ENCODE results near the gene PLIN3.
"Not testable (repeated sequence)": the region's sequence is repeated elsewhere in the genome, so short reads cannot be mapped to it uniquely, and the experiment has no call there.

PLIN3 gene

DNA sequence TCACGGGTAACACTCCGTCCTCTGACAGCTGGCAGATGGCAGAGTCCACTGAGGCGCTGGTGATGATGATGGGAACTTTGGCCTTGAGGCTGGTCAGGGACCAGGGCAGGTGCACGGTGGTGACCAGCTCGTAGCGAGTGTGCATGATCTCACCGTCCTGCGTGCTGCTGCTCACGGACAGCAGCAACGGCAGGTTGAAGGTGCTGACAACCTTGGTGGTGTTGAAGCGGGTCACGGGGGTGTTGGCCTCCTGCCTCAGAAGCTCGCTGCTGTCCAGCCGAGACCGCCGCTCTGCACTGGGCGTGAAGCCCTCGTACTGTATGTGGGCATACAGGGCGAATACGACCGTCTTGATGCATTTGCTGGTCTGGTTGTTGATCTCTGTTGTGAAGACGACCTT lies 23.6 kb upstream of the PLIN3 start:
- no peak for DNase-seq

- DNase-seq, result no peak
These were observed 21.8 kb upstream of the PLIN3 start for GRCh38 chr19:4889034-4889815.

DNA sequence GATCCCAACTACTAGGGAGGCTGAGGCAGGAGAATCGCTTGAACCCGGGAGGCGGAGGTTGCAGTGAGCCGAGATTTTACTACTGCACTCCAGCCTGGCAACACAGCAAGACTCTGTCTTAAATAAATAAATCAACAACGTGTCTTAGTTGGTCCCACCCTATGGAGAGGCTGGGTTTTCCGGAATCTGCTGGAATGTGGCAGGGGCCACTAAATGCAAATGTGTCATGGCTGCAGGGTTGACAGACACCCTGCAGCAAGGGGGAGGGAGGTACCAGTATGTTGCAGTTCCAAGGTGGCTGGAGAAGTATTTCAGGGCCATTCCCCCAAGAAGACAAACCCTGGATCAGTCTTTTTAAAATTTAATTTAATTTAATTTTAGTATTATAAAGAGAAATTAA lies 20.3 kb upstream of the PLIN3 start:
- DNase-seq, result not testable (repeated sequence)

DNA sequence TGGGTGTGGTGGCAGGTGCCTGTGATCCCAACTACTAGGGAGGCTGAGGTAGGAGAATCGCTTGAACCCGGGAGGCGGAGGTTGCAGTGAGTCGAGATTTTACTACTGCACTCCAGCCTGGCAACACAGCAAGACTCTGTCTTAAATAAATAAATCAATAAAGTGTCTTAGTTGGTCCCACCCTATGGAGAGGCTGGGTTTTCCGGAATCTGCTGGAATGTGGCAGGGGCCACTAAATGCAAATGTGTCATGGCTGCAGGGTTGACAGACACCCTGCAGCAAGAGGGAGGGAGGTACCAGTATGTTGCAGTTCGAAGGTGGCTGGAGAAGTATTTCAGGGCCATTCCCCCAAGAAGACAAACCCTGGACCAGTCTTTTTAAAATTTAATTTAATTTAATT lies 17.5 kb upstream of the PLIN3 start:
- DNase-seq, result not testable (repeated sequence)

DNA sequence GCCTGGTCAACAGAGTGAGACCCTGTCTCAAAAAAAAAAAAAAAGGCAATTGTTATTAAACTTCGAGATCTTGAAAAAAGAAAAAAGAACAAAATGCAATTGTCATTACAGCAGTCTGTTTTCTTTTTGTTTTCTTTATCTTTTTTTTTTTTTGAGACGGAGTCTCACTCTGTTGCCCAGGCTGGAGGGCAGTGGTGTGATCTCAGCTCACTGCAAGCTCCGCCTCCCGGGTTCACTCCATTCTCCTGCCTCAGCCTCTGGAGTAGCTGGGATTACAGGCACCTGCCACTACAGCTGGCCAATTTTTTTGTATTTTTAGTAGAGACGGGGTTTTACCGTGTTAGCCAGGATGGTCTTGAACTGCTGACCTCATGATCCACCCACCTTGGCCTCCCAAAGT lies 15.4 kb upstream of the PLIN3 start:
- not testable (repeated sequence) for DNase-seq

- DNase-seq, result no peak
These were observed 11.6 kb upstream of the PLIN3 start for GRCh38 chr19:4879041-4879440.

DNA sequence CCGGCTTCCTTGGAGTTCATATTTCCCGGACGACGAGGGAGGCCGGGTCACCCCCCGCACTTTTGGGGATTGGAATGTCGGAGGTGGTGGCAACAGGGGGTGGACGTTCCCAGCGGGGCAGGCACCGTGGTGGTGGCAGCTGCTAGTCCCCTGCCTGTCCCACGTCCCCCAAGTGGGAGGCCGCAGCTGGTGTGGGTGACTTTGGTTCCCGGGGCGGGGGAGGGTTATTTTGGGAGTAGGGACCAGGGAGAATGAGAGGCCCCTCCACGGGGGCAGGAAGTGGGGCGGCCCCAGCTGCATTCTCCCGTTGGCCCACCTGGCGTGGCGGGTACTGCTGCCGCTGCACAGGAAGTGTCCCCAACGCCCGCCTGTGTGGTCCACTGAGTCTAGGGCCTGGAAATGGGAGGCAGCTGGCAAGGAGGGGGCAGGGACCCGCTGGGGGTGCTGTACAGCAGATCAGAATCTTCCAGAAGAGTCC lies 11.1 kb upstream of the PLIN3 start:
- peak; percentile 73 for DNase-seq

DNA sequence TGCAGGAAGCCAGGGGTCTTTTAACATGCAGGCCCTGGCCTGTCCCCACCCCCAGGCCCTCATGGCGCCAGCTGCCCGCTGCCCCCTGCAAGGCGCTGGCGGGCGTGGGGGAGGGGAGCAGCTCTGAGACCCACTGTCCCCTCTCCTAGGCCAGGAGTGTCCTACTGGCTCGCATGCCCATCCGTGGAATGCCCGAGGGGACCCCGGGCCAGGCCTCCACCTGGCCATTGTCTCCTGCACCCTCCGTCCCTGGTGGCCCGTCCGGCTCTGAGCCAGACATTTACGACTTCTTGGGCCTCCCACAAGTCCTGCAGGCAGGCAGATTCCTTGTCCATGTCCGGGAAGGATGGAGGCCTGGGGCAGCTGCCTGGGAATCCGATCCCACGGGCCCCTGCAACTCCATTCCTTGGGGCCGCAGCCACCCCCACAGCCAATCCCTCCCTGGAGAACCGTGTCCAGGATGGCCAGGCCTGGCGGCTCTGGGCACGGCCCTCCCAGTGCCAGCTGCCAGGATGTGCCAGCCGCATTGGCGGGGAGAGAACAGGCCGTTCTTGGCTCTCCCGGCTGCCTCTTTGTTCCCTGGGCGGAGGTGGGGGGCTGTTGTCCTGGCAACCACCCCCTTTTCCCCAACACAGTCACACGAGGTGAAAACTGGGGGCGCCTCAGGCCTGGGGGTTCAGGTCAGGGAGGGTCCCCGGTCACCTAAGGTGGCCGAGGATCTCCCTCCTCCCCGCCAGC lies 10.5 kb upstream of the PLIN3 start:
- peak; percentile 59 for DNase-seq

DNA sequence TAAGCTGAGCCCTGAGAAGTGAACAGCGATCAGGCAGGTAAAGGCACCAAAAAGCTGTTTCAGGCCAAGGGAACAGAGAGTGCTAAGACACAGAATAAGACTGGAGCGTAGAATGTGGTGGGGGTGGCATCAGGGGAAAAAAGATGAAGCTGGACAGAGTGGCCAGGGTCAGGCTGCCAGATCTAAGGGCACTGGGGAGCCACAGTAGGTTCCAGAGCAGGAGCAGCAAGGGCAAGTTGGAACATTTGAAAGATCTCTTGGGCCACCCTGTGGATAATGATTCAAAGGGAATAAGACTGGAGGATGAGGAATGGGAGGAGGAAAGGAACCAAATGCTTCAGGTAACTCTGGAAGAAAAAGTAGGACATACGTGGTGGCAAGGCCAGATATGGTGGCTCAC lies 6.5 kb upstream of the PLIN3 start:
- DNase-seq, result no peak

GRCh38 chr19:4871711-4872110 lies 4.2 kb upstream of the PLIN3 start:
- DNase-seq, result no peak

- no peak for DNase-seq
These were observed 2.7 kb upstream of the PLIN3 start for GRCh38 chr19:4870025-4870700.

- DNase-seq, result no peak
These were observed 893 bp upstream of the PLIN3 start for GRCh38 chr19:4868286-4868834.

- peak; percentile 78 for DNase-seq
These were observed 657 bp downstream of the PLIN3 start for GRCh38 chr19:4866595-4867424.

GRCh38 chr19:4861147-4861546 lies 6.3 kb downstream of the PLIN3 start:
- DNase-seq, result no peak

DNA sequence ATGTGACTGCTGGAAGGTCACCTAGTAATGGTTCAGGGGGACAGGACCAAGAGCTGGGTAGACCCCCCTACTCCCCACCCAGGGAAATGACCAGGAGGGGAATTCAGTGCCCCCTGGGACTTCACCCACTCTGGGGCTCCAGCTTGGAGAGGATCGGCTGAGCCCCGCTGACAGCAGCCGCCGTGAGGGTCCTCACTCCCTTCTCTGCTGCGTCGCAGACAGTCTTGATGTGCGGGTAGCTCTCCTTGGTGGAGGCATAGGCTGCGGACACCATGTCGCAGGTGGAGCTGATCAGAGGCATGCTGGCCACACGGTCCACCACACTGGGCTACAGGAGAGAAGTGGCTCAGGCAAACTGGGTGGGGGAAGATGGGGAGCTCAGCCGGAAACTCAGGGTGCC lies 7.8 kb downstream of the PLIN3 start:
- no peak for DNase-seq

DNA sequence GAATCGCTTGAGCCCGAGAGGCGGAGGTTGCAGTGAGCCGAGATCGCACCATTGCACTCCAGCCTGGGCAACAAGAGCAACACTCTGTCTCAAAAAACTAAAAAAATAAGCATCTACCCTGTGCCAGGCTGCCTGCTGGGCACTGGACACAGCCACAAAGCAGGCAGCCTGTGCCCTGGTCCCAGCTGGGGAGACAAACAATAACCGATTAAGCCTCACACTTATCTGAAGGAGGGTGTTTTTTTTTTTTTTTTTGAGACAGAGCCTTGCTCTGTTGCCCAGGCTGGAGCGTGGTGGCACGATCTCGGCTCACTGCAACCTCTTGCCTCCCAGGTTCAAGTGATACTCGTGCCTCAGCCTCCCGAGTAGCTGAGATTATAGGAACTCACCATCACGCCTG lies 11.0 kb downstream of the PLIN3 start:
- DNase-seq, result not testable (repeated sequence)

- DNase-seq, result not testable (repeated sequence)
These were observed 14.0 kb downstream of the PLIN3 start for GRCh38 chr19:4853506-4853905.

DNA sequence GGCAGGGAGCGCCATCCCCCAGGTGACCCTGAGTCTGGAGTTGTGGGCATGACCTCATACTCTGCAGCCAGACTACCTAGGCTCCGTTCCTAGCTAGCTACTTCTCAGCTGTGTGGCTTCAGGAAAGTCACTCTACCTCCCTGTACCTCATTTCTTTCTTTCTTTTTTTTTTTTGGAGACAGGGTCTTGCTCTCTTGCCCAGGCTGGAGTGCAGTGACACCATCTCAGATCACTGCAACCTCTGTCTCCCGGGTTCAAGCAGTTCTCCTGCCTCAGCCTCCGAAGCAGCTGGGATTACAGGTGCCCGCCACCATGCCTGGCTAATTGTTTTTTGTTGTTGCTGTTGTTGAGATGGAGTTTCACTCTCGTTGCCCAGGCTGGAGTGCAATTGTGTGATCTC lies 15.0 kb downstream of the PLIN3 start:
- no peak for DNase-seq

DNA sequence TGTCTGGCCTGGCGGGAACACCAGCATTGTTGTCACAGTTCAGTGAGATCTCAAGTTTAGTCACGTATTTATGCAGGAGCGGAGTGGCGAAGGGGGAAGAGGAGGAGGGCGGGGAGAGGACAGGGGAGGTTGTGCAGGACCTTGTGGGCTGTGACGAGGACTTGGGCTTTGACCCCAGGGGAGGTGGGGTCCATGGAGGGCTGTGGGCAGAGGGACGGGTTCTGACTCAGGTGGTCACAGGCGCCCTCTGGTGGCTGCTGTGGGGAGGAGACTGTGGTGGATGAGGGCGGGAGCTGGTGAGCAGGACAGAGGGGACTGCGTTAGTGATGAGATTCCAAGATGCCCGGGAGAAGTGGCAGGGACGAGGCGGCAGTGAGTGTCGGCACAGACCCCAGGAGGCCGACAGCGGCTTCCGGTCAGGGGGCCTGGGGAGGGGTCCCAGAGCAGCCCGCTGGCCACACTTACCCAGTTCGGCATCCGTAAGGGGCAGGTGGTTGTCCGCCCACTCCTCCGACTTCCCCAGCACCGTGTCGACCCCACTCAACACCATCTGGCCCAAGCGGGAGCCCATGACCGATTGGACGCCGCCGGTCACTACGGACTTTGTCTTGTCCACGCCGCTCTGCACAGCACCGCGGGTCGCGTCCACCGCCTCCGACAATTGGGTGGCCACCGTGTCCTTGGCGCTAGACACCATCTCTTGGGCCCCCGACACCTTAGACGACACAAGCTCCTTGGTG lies 15.7 kb downstream of the PLIN3 start:
- DNase-seq, result peak; percentile 95

DNA sequence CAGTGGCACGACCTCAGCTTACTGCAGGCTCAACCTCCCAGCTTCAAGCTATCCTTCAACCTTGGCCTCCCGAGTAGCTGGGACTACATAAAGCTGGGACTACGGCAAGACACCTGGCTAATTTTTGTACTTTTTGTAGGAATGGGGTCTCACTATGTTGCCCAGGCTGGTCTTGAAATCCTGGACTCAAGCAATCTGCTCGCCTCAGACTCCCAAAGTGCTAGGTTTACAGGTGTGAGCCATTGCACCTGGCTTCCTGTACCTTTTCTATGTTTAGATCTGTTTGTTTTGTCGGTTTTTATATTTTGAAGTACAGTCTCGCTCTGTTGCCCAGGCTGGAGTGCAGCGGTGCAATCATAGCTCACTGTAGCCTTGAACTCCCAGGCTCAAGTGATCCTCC lies 18.4 kb downstream of the PLIN3 start:
- no peak for DNase-seq

DNA sequence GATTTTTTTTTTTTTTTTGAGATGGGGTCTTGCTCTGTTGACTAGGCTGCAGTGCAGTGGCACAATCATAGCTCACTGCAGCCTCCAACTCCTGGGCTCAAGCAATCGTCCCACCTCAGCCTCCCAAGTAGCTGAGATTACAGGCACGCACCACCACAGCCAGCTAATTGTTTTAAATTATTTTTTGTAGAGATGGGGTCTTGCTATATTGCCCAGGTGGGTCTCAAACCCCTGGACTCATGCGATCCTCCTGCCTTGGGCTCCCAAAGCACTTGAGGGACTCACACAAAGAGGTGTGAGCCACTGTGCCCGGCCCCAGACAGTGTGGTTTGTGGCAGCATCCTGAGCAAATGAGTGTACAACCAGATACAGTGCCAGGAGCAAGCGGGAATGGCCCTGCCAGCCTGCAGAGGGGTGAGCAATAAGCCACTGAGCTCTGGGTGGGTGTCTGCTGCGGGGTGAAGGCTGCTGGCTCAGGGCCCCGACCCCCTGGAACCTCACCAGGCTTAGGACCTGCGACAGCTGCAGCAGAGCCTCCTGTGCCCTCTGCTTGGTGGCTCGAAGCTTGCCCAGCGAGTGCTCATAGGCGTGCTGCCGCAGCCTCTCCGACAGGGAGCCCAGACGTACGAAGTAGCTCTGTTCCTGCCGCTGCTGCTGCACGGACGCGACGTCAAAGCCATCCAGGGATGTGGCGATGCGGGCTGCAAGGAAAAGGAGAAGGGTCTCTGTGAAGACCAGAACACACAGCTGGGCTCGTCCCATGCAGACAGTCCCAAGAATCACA lies 20.1 kb downstream of the PLIN3 start:
- no peak for DNase-seq

Measured in activated CD8-positive, alpha-beta memory T cell treated with anti-CD3 and anti-CD28 coated beads for 24 hours (primary cell).